GM12878 (cell line): Measurements from ENCODE around the gene RAP1B. TPM values are rescaled to one million over a fixed set of nuclear protein-coding genes. Genes with fewer than 3 reads are reported as not detected.

Experiments used
- ATAC-seq: fragments of 200-7000 bp; cut with Tn5 transposase; 3 replicates; pipeline ENCODE4 v1.9.1; 2020; ENCODE audit warnings: mild to moderate bottlenecking, moderate library complexity
- BruUV-seq: library from RNA; stranded (reverse); fragments of 400-500 nt; replicated peaks from 2 replicates; lab custom pipeline; 2021; lab: Mats Ljungman, UMichigan
- CTCF ChIA-PET: fragments of 300-600 bp; sonication (Branson Sonifier 250); formaldehyde crosslinking; extraction: SDS; loops from one replicate; lab custom pipeline; 2021; ENCODE audit warnings: inconsistent platforms; lab: Yijun Ruan, JAX
- POLR2A ChIA-PET: fragments of 350-600 bp; formaldehyde crosslinking; extraction: SDS; loops from one replicate; lab custom pipeline; 2021; ENCODE audit warnings: inconsistent platforms; lab: Charles Lee
- RAD21 ChIA-PET: fragments of 300-600 bp; sonication (Branson Sonifier 250); formaldehyde crosslinking; loops from one replicate; lab custom pipeline; 2023; ENCODE audit warnings: antibody characterized with exemption; ENCODE audit not compliant: unreplicated experiment; lab: Charles Lee
- SMC1A ChIA-PET: fragments of 300-600 bp; sonication (Branson Sonifier 250); formaldehyde crosslinking; loops from one replicate; lab custom pipeline; 2023; ENCODE audit not compliant: unreplicated experiment, uncharacterized antibody; lab: Charles Lee
- DNase-seq: peaks from one replicate; pipeline ENCODE4 v3.0.0-alpha.2; 2011; ENCODE audit warnings: low read depth, low spot score
- FAIRE-seq: peaks from 3 replicates; lab custom pipeline; 2011; peaks lifted over from hg19 to GRCh38; lab: Jason Lieb, UNC
- H2AFZ ChIP-seq: 2 replicates; pipeline ENCODE4 v1.6.0; 2011; ENCODE audit warnings: low read depth, low read length, control low read depth; ENCODE audit not compliant: control insufficient read depth
- H3K27ac ChIP-seq: 2 replicates; pipeline ENCODE4 v1.5.1; 2011; ENCODE audit warnings: control low read depth; ENCODE audit not compliant: control insufficient read depth, insufficient read depth
- H3K27me3 ChIP-seq, 2 experiments: replicated peaks in 1 of 2; 2 replicates each; pipeline versions ENCODE4 v1.6.0 to v1.6.1; 2011; ENCODE audit warnings: low read length in 1 of 2; ENCODE audit not compliant: control insufficient read depth in 2 of 2, insufficient read depth in 2 of 2
- H3K36me3 ChIP-seq, 2 experiments: 2 replicates each; pipeline ENCODE4 v1.5.1; 2011; ENCODE audit warnings: low read length in 1 of 2; ENCODE audit not compliant: control insufficient read depth in 2 of 2, insufficient read depth in 2 of 2
- H3K4me1 ChIP-seq: 2 replicates; pipeline ENCODE4 v1.6.1; 2011; ENCODE audit warnings: mild to moderate bottlenecking, low read length, moderate library complexity, mixed read lengths; ENCODE audit not compliant: control insufficient read depth, insufficient read depth
- H3K4me2 ChIP-seq: 2 replicates; pipeline ENCODE4 v1.6.0; 2011; ENCODE audit warnings: control low read depth; ENCODE audit not compliant: control insufficient read depth, insufficient read depth
- H3K4me3 ChIP-seq: fragments of 200-600 bp; sonication (generic); 2 replicates; pipeline ENCODE4 v1.5.1; 2016
- H3K79me2 ChIP-seq: 2 replicates; pipeline ENCODE4 v1.6.0; 2011; ENCODE audit warnings: low read length; ENCODE audit not compliant: control insufficient read depth, insufficient read depth
- H3K9ac ChIP-seq: 2 replicates; pipeline ENCODE4 v1.8.0; 2011; ENCODE audit warnings: low read length, control low read depth, mixed read lengths; ENCODE audit not compliant: control insufficient read depth, insufficient read depth
- H3K9me3 ChIP-seq: replicated peaks from 3 replicates; pipeline ENCODE4 v1.5.1; 2011; ENCODE audit warnings: mild to moderate bottlenecking, low read length; ENCODE audit not compliant: control insufficient read depth, insufficient read depth
- H4K20me1 ChIP-seq: 2 replicates; pipeline ENCODE4 v1.6.0; 2011; ENCODE audit not compliant: control insufficient read depth, insufficient read depth
- JUNB ChIP-seq: IDR thresholded peaks from 2 replicates; pipeline ENCODE4 v1.6.1; 2016; ENCODE audit warnings: antibody characterized with exemption, mild to moderate bottlenecking
- MTA2 ChIP-seq: fragments of 450-650 bp; IDR thresholded peaks from 2 replicates; pipeline ENCODE4 v1.6.1; 2016; ENCODE audit warnings: low read depth, mild to moderate bottlenecking, moderate library complexity
- PAX8 ChIP-seq: fragments of 450-650 bp; IDR thresholded peaks from 2 replicates; pipeline ENCODE4 v1.6.1; 2017; ENCODE audit warnings: mild to moderate bottlenecking, moderate library complexity
- whole genome bisulfite sequencing: methylation state at CpG from one replicate; pipeline ENCODE4 v1.1.6; 2016; ENCODE audit warnings: low lambda C conversion rate; ENCODE audit not compliant: insufficient replicate concordance, insufficient coverage; ENCODE audit errors: missing lambda C conversion rate; 5-methylcytosine and 5-hydroxymethylcytosine counted together
- in situ Hi-C: fragments of 300-500 bp; cut with MboI; formaldehyde crosslinking; loops from 9 replicates; pipeline ENCODE4 v1.14.3; 2018; ENCODE audit warnings: mixed read lengths
- intact Hi-C: fragments of 100-400 bp; cut with micrococcal nuclease; formaldehyde crosslinking; loops from one replicate; pipeline ENCODE4 v1.14.2; 2022; ENCODE audit not compliant: unreplicated experiment
- polyA plus RNA-seq, 11 experiments: library from polyadenylated mRNA; depleted of rRNA in 4 of 11; unstranded in 6 of 11; stranded (reverse) in 5 of 11; fragments of >200 nt; fragmentation: Nextera tagmentation in 4 of 11; fragmentation: Illumina TruSeq in 1 of 11; extraction: Ambion mirVana in 4 of 11; extraction: Trizol in 1 of 11; gene quantifications; 1 replicate in 1 of 11; 2 replicates in 10 of 11; pipeline versions ENCODE4 v1.2.1 to v1.2.3, GENCODE V29; 2011 to 2016; ENCODE audit warnings: inconsistent platforms in 2 of 11, missing spikeins in 2 of 11, low read depth in 1 of 11
- small RNA-seq: library from RNA; depleted of rRNA; stranded (forward); fragments of <200 nt; gene quantifications from one replicate; pipeline ENCODE3, GENCODE V24; 2014
- total RNA-seq, 4 experiments: library from RNA; depleted of rRNA in 3 of 4; stranded (reverse); fragments of >200 nt in 3 of 4; fragmentation: Illumina TruSeq in 1 of 4; extraction: Trizol in 1 of 4; gene quantifications; 2 replicates each; pipeline versions ENCODE4 v1.2.1 to v1.2.3, GENCODE V29; 2013 to 2021

RAP1B gene
- total and polyA plus RNA-seq, 10 of the 15 experiments (the other 5 are each of a cell fraction or from before 2014, with no cell fraction given), result 88.9 to 219 (median 127) TPM

- DNase-seq (no peak), FAIRE-seq (no peak), ATAC-seq (no peak)
- Histone ChIP-seq H3K79me2 (no peaks in the 10 kb centered on the region), H3K9me3 (no peaks in the 10 kb centered on the region), H3K4me3 (no peak overlapping the region), H3K36me3 (peaks cover 1 to 21% of the 10 kb centered on the region in 2 experiments), H3K9ac (no peak overlapping the region), H3K4me2 (no peak overlapping the region), H3K27ac (no peak overlapping the region), H4K20me1 (no peaks in the 10 kb centered on the region), H2AFZ (no peak overlapping the region), H3K4me1 (no peaks in the 10 kb centered on the region), H3K27me3 (no peaks in the 10 kb centered on the region)
- TF ChIP-seq JUNB, result no peak
- TF ChIP-seq PAX8, result no peak
- TF ChIP-seq MTA2, result 0 out of 2 replicates have a peak, but pooled peaks have one; percentile 12
- ChIA-PET POLR2A (interaction anchor here (0.6 kb wide), 1 partner anchor 373 kb away, joined by 3 read pairs; no protein-coding TSS in a partner anchor), SMC1A (interaction anchor here (0.8 to 1.0 kb wide), 2 partner anchors 16 to 341 kb away, joined by 3 to 4 read pairs; no protein-coding TSS in a partner anchor), RAD21 (interaction anchor here (0.5 kb wide), 1 partner anchor 259 kb away, joined by 4 read pairs; no protein-coding TSS in a partner anchor), CTCF (no interaction called here)
- WGBS, result 95% methylated on average over 1 of the region's 1 CpG
- intact Hi-C loops (no loop called here), in situ Hi-C loops (no loop called here)
- no TSS peak for BruUV-seq
Observed at GRCh38 chr12:68699486-68699885, 88.8 kb downstream of the RAP1B start.

Small RNA genes lying within 50 kb of the gene (small RNA-seq; reads per million reads assigned to genes)
- gene RF00017, result not detected
- gene SNORA70G, result not detected

Other genes with a start within 250 kb of the RAP1B start
- 73.5 and 92.4 TPM in 2 replicates for gene NUP107, start 76.1 kb downstream of the RAP1B start, total RNA-seq (2014; rRNA removed)
- 99.5 and 101 TPM in 2 replicates for gene NUP107, start 76.1 kb downstream of the RAP1B start, total RNA-seq (2014; rRNA removed; fragmentation: Illumina TruSeq; extraction: Trizol)
- 73.1 and 73.4 TPM in 2 replicates for gene NUP107, start 76.1 kb downstream of the RAP1B start, total RNA-seq (2021)
- 109 and 186 TPM in 2 replicates for gene NUP107, start 76.1 kb downstream of the RAP1B start, polyA plus RNA-seq (2011; rRNA removed)
- 111 and 147 TPM in 2 replicates for gene NUP107, start 76.1 kb downstream of the RAP1B start, polyA plus RNA-seq (2014; fragmentation: Illumina TruSeq; extraction: Trizol)
- 10 to 100 TPM; 79.4 to 85.2 TPM for gene NUP107, start 76.1 kb downstream of the RAP1B start, polyA plus RNA-seq (2014; fragmentation: Nextera tagmentation; extraction: Ambion mirVana)
- 71.9 and 78.6 TPM in 2 replicates for gene NUP107, start 76.1 kb downstream of the RAP1B start, polyA plus RNA-seq (2014; rRNA removed)
- gene NUP107, start 76.1 kb downstream of the RAP1B start, polyA plus RNA-seq (2016; fragmentation: Nextera tagmentation; extraction: Ambion mirVana), result 100 to 1,000 TPM; 120 to 132 TPM
- gene SLC35E3, start 135.3 kb downstream of the RAP1B start, total RNA-seq (2014; rRNA removed), result 4.0 and 5.8 TPM in 2 replicates
- gene SLC35E3, start 135.3 kb downstream of the RAP1B start, total RNA-seq (2014; rRNA removed; fragmentation: Illumina TruSeq; extraction: Trizol), result 3.8 and 6.1 TPM in 2 replicates
- gene SLC35E3, start 135.3 kb downstream of the RAP1B start, total RNA-seq (2021), result 10.6 and 10.8 TPM in 2 replicates
- gene SLC35E3, start 135.3 kb downstream of the RAP1B start, polyA plus RNA-seq (2011; rRNA removed), result 9.2 and 12.9 TPM in 2 replicates
- 5.6 and 7.0 TPM in 2 replicates for gene SLC35E3, start 135.3 kb downstream of the RAP1B start, polyA plus RNA-seq (2014; fragmentation: Illumina TruSeq; extraction: Trizol)
- 1 to 10 TPM; 3.6 to 6.0 TPM for gene SLC35E3, start 135.3 kb downstream of the RAP1B start, polyA plus RNA-seq (2014; fragmentation: Nextera tagmentation; extraction: Ambion mirVana)
- 2.4 and 4.3 TPM in 2 replicates for gene SLC35E3, start 135.3 kb downstream of the RAP1B start, polyA plus RNA-seq (2014; rRNA removed)
- 10 to 100 TPM; 17.6 to 19.8 TPM for gene SLC35E3, start 135.3 kb downstream of the RAP1B start, polyA plus RNA-seq (2016; fragmentation: Nextera tagmentation; extraction: Ambion mirVana)
- gene MDM2, start 197.3 kb downstream of the RAP1B start, total RNA-seq (2014; rRNA removed), result 88.1 and 113 TPM in 2 replicates
- gene MDM2, start 197.3 kb downstream of the RAP1B start, total RNA-seq (2014; rRNA removed; fragmentation: Illumina TruSeq; extraction: Trizol), result 158 and 173 TPM in 2 replicates
- gene MDM2, start 197.3 kb downstream of the RAP1B start, total RNA-seq (2021), result 164 and 174 TPM in 2 replicates
- gene MDM2, start 197.3 kb downstream of the RAP1B start, polyA plus RNA-seq (2011; rRNA removed), result 82.0 and 136 TPM in 2 replicates
- gene MDM2, start 197.3 kb downstream of the RAP1B start, polyA plus RNA-seq (2014; fragmentation: Illumina TruSeq; extraction: Trizol), result 75.8 and 104 TPM in 2 replicates
- gene MDM2, start 197.3 kb downstream of the RAP1B start, polyA plus RNA-seq (2014; fragmentation: Nextera tagmentation; extraction: Ambion mirVana), result 10 to 100 TPM; 48.2 to 65.8 TPM
- 56.8 and 77.8 TPM in 2 replicates for gene MDM2, start 197.3 kb downstream of the RAP1B start, polyA plus RNA-seq (2014; rRNA removed)
- gene MDM2, start 197.3 kb downstream of the RAP1B start, polyA plus RNA-seq (2016; fragmentation: Nextera tagmentation; extraction: Ambion mirVana), result 100 to 1,000 TPM; 145 to 171 TPM